Measurements from ENCODE around the gene CRTC1.

The CRTC1 gene

DNA sequence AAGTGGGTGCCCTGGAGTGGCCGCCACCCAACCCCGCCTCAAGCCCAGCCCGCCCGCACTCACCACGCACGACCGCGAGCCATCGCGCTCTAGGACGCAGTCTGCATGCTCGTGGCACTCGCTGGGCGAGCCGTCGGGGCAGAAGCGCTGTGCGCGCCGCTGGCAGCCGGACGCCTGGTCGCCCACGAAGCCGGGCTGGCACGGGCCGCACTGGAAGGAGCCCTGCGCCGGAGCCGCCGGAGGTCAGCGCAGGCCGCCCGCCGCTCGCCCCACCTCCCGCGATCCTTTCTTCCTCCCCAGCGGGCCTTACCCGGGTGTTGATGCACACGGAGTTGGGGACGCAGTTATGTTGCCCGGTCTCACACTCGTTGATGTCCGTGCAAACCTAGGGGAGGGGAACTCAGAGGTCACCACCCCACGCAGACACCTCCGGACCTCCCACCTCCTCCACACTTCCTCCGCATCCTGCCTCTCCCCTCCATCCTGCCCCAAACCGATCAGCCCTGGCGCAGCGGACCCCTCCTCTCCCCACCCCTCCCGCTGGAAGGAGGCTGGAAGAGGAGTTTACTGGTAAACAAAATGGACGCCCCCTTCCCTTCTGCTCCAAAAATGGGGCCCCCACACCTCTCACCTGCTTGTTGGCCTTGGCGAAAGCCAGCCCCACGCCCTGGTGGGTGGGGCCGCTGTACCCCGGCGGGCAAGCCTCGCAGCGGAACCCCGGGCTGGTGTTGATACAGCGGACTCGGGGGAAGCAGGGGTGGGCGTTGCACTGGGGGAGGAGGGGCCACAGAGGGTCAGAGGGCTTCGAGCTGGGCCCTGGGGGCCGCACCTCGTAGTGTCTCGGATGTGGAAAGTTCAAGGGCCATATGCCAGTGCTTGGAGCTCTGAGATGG is 105.3 kb downstream of the CRTC1 start:
- no peak for DNase-seq

- DNase-seq = no peak
Measured at GRCh38 chr19:18789422-18789869, 106.0 kb downstream of the CRTC1 start.

- peak; percentile 79 for DNase-seq
Measured at GRCh38 chr19:18789883-18790565, 106.5 kb downstream of the CRTC1 start.

DNA sequence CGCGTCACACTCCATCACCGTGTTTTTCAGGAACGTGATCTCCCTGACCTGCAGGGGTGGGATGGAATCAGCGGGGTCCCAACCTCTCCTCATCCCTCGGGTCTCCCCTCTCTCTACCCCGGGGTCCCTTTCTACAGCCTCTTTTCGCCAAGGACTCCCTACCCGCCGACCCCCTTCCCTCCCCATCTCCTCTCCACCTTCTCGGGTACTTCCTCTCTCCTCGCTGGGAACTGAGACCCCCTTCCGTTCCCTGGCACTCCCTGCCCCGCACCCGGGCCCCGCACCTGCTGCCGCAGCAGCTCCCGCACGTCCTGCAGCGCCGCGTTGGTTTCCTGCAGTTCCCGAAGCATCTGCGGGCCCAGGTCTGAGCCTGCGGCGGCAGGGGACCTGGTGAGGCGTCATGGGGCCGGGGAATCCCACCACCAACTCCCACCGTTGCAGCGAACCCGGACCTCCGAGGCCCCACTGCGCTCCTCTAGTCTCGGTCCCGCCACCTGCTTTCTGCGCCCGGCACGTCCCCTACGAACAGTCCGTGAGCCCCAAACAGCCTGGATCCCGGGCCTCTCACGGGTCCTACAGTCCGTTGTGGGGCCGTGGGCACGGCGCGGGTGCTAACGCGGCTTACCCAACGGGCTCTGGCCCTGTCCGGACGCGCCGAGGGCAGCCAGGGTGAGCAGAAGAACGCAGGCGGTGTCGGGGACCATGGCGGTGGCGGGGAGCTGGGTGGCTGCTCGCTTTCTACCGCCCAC is 107.3 kb downstream of the CRTC1 start, which contains the start of gene COMP:
TSS of gene COMP (minus strand) at position 740 of the 749 bp plus-strand sequence. CDS start at position 704, 36 bp downstream.
- DNase-seq = no peak

- DNase-seq = no peak
Measured at GRCh38 chr19:18791315-18791678, 107.8 kb downstream of the CRTC1 start.

DNA sequence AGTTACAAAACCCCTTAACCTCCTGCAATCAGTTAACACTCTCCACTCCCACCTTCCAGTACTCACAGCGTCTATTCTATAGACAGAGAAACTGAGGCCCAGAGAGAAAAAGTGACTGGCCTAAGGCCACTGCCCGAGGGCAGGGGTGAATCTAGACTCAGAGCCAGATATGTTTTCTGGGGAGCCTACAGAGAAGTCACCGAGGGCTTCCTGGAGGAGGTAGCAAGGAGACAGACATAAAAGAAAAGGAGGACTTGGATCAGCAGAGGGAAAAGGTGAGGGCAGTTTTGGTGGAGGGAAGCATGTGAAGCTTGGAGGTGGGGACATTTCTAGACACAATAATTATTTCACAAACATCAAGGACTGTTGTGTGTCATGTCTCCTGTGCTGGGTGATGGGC is 109.2 kb downstream of the CRTC1 start:
- no peak for DNase-seq

- DNase-seq = no peak
Measured at GRCh38 chr19:18793144-18794028, 109.9 kb downstream of the CRTC1 start.

- DNase-seq = no peak
Measured at GRCh38 chr19:18794029-18794313, 110.5 kb downstream of the CRTC1 start.

- no peak for DNase-seq
Measured at GRCh38 chr19:18794692-18795091, 111.2 kb downstream of the CRTC1 start.

GRCh38 chr19:18795540-18795939 is 112.1 kb downstream of the CRTC1 start:
- peak; percentile 84 for DNase-seq

DNA sequence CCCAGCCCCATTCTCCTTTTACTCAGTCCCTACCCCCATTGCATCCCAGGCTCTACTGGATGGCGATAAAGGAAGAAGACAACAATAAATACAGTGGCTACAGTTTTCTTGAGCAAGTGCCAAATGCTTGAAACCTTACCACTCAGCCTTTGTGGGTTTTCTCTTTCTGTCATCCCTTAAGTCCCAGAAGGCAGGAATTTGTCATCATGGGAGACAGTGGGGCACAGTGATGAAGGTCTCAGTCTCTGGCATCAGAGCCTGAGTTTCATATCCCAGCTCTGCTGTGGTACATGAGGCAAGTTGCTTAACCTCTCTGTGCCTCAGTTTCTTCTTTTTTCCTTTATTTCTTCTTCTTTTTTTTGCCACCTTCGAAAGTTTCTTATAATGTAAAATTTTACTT is 112.8 kb downstream of the CRTC1 start:
- no peak for DNase-seq

- no peak for DNase-seq
Measured at GRCh38 chr19:18798384-18799352, 115.2 kb downstream of the CRTC1 start.

DNA sequence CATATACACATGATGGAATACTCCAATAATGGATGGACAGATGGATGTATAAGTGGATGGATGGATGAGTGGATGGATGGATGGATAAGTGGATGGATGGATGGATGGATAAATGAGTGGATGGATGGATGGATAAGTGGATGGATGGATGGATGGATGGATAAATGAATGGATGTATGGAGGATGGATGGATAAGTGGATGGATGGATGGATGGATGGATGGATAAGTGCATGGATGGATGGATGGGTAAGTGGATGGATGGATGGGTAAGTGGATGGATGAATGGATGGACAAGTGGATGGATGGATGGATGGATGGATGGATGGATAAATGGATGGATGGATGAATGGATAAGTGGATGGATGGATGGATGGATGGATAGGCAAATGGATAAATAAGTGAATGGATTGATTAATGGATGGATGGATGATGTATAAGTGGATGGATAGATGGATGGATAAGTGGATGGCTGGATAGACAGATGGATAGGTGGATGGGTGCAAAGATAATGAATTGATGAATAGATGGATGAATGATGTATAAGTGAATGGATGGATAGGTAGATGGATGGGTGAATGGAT is 116.0 kb downstream of the CRTC1 start:
- no peak for DNase-seq

DNA sequence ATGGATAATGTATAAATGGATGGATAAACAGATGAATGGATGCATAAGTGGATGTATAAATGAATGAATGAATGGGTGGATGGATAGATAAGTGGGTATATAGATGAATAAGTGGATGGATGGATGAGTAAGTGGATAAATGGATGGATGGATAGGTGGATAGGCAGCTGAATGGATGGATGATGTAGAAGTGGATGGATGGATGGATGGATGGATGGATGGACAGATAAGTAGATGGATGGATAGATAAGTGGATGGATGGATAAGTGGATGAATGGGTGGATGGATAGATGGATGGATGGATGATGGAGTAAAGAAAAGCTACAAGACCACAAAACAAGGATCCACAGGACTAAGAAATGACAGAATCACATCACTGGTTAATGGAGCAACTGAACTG is 116.6 kb downstream of the CRTC1 start:
- DNase-seq = no peak

GRCh38 chr19:18800636-18801035 is 117.2 kb downstream of the CRTC1 start:
- DNase-seq = no peak

DNA sequence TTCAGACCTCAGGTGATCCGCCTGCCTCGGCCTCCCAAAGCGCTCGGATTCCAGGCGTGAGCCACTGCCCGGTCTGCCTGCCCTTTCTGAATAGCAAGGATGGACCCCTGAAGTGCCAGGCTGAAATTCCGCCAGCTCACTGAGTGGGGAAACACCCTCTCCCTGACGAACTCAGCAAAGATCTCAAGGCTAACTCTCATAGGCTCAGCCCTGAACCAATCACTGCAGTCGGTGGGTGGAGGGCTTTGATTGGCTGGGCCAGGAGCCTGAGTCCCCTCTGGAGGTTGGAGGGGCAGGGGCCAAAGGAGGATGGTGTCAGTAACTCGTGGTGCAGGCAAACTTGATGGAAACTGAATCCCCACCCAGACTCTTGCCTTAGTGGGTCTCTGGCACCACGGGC is 118.9 kb downstream of the CRTC1 start:
- no peak for DNase-seq

- DNase-seq = no peak
Measured at GRCh38 chr19:18803550-18804138, 120.2 kb downstream of the CRTC1 start.

- no peak for DNase-seq
Measured at GRCh38 chr19:18804139-18804601, 120.7 kb downstream of the CRTC1 start.

GRCh38 chr19:18804643-18805042 is 121.2 kb downstream of the CRTC1 start:
- no peak for DNase-seq

DNA sequence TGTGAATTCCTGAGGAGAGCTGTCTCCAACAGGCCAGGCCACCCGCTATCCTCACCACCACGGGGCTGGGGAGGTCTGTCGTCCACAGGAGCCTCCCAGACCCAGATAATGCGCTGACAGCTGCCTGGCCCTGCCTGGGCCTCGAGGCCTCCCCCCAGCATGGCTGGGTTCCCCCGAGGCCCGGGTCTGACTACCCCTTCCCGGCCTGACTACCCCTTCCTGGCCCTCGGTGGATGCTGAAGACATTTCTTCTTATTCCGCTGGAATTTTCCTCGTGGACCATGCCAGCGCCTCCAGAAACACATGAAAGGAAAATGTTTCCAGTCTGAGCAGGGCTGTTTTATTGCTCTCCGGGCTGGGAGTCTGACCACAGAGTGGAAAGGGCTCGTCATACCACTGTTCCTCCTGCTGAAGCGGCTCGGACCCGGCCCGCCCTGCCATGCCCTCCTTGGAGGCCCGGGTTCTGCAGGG is 124.4 kb downstream of the CRTC1 start:
- peak; percentile 89 for DNase-seq
